SK-N-SH (cell line): ENCODE measurements around the gene KANK4. TPM values are rescaled to one million over a fixed set of nuclear protein-coding genes. Genes with fewer than 3 reads are reported as not detected.

Source experiments
- CTCF ChIA-PET: fragments of 300-600, 350-600 bp; formaldehyde crosslinking; extraction: SDS; loops from one replicate; lab custom pipeline; 2021; lab: Yijun Ruan, JAX
- POLR2A ChIA-PET: fragments of 350-600 bp; sonication (Branson Sonifier 250); formaldehyde crosslinking; extraction: SDS; loops from one replicate; lab custom pipeline; 2020; ENCODE audit warnings: antibody characterized with exemption, inconsistent platforms; lab: Yijun Ruan, JAX
- DNase-seq: peaks from one replicate; pipeline ENCODE4 v3.0.0; 2012
- H2AFZ ChIP-seq: fragments of 200-600 bp; sonication (generic); 2 replicates; pipeline ENCODE4 v1.8.1; 2016; ENCODE audit warnings: antibody characterized with exemption, mild to moderate bottlenecking, low read depth
- H3F3A ChIP-seq: fragments of 200-600 bp; sonication (generic); replicated peaks from 2 replicates; pipeline ENCODE3; 2016; ENCODE audit warnings: antibody characterized with exemption, mild to moderate bottlenecking; ENCODE audit not compliant: insufficient read depth
- H3K27ac ChIP-seq, 2 experiments: fragments of 200-500 bp in 1 of 2; fragments of 200-600 bp in 1 of 2; sonication (Bioruptor generic) in 1 of 2; sonication (generic), shearing (Covaris generic) in 1 of 2; 2 replicates each; pipeline versions ENCODE4 v1.5.1 to v1.6.1; 2014 to 2016; ENCODE audit warnings: low read depth in 2 of 2, inconsistent platforms in 1 of 2, low read length in 1 of 2, mild to moderate bottlenecking in 1 of 2, mixed read lengths in 1 of 2
- H3K27me3 ChIP-seq: fragments of 200-600 bp; sonication (generic), shearing (Covaris generic); 2 replicates; pipeline ENCODE4 v1.6.1; 2016; ENCODE audit warnings: mixed run types; ENCODE audit not compliant: insufficient read depth
- H3K36me3 ChIP-seq, 2 experiments: fragments of 200-500 bp in 1 of 2; fragments of 200-600 bp in 1 of 2; sonication (Bioruptor generic) in 1 of 2; sonication (generic) in 1 of 2; replicated peaks in 1 of 2; 2 replicates each; pipeline versions ENCODE3 to v1.5.1; 2014 to 2016; ENCODE audit warnings: low read length in 1 of 2, mild to moderate bottlenecking in 1 of 2; ENCODE audit not compliant: insufficient read depth in 2 of 2, control insufficient read depth in 1 of 2
- H3K4me1 ChIP-seq, 2 experiments: fragments of 200-500 bp in 1 of 2; fragments of 200-600 bp in 1 of 2; sonication (Bioruptor generic) in 1 of 2; sonication (generic), shearing (Covaris generic) in 1 of 2; 2 replicates each; pipeline versions ENCODE4 v1.5.1 to v1.6.1; 2014 to 2016; ENCODE audit warnings: low read depth in 1 of 2, low read length in 1 of 2, mixed run types in 1 of 2; ENCODE audit not compliant: insufficient read depth in 2 of 2, control insufficient read depth in 1 of 2
- H3K4me2 ChIP-seq: fragments of 200-600 bp; sonication (generic), shearing (Covaris generic); 2 replicates; pipeline ENCODE4 v1.6.1; 2017; ENCODE audit warnings: mixed run types
- H3K4me3 ChIP-seq, 2 experiments: fragments of 200-500 bp in 1 of 2; fragments of 200-600 bp in 1 of 2; sonication (Bioruptor generic) in 1 of 2; sonication (generic), shearing (Covaris generic) in 1 of 2; 2 replicates each; pipeline versions ENCODE4 v1.5.1 to v1.8.1; 2014 to 2016; ENCODE audit warnings: low read depth in 2 of 2, inconsistent platforms in 1 of 2, low read length in 1 of 2, mild to moderate bottlenecking in 1 of 2, mixed read lengths in 1 of 2, moderate library complexity in 1 of 2
- H3K79me2 ChIP-seq: fragments of 200-600 bp; sonication (generic); 2 replicates; pipeline ENCODE4 v1.8.1; 2017; ENCODE audit warnings: mild to moderate bottlenecking; ENCODE audit not compliant: insufficient read depth
- H3K9ac ChIP-seq: fragments of 200-600 bp; sonication (generic); 2 replicates; pipeline ENCODE4 v1.6.1; 2017; ENCODE audit warnings: mixed run types
- H3K9me2 ChIP-seq: fragments of 200-600 bp; sonication (generic); 2 replicates; pipeline ENCODE4 v1.6.1; 2017; ENCODE audit warnings: mixed run types
- H3K9me3 ChIP-seq: fragments of 200-600 bp; sonication (generic); 2 replicates; pipeline ENCODE4 v1.6.1; 2017; ENCODE audit warnings: mixed run types, mild to moderate bottlenecking, moderate library complexity
- H4K20me1 ChIP-seq: fragments of 200-600 bp; sonication (generic); 2 replicates; pipeline ENCODE4 v1.6.1; 2017; ENCODE audit warnings: mild to moderate bottlenecking, mixed run types; ENCODE audit not compliant: insufficient read depth
- ELF1 ChIP-seq: IDR thresholded peaks from 2 replicates; pipeline ENCODE4 v1.4.0; 2012
- EP300 ChIP-seq, 2 experiments: IDR thresholded peaks; 2 replicates each; pipeline versions ENCODE4 v1.4.0 to v1.6.1; 2012; ENCODE audit warnings: borderline replicate concordance in 1 of 2, low read depth in 1 of 2, low read length in 1 of 2
- EZH2phosphoT487 ChIP-seq: fragments of 200-600 bp; sonication (generic); IDR thresholded peaks from 2 replicates; pipeline ENCODE4 v1.6.1; 2017; ENCODE audit warnings: low read depth, mixed run types, mild to moderate bottlenecking, antibody characterized with exemption, moderate library complexity, borderline replicate concordance
- FOXJ3 ChIP-seq: sonication (generic); formaldehyde crosslinking; IDR thresholded peaks from 2 replicates; pipeline ENCODE4 v1.5.1; 2020; ENCODE audit warnings: mild to moderate bottlenecking, missing genetic modification reagents
- GATA2 ChIP-seq: sonication (generic); formaldehyde crosslinking; IDR thresholded peaks from 2 replicates; pipeline ENCODE4 v1.5.0; 2020; ENCODE audit warnings: mild to moderate bottlenecking, missing genetic modification reagents
- IRF3 ChIP-seq: fragments of 150-350 bp; IDR thresholded peaks from 2 replicates; pipeline ENCODE4 v1.6.1; 2016; ENCODE audit warnings: mild to moderate bottlenecking, low read depth, low read length
- JUND ChIP-seq: IDR thresholded peaks from 2 replicates; pipeline ENCODE4 v1.4.0; 2012
- NRF1 ChIP-seq: IDR thresholded peaks from 2 replicates; pipeline ENCODE4 v1.6.1; 2012; ENCODE audit warnings: low read depth, mild to moderate bottlenecking, low read length
- PBX3 ChIP-seq: IDR thresholded peaks from 2 replicates; pipeline ENCODE4; 2012
- POLR2AphosphoS5 ChIP-seq: IDR thresholded peaks from 2 replicates; pipeline ENCODE4 v1.6.1; 2012; ENCODE audit warnings: low read depth, low read length
- RAD21 ChIP-seq: IDR thresholded peaks from 2 replicates; pipeline ENCODE4 v1.6.1; 2012; ENCODE audit warnings: mild to moderate bottlenecking, low read length
- RXRA ChIP-seq: IDR thresholded peaks from 2 replicates; pipeline ENCODE4 v1.4.0; 2012; ENCODE audit warnings: low read depth, mild to moderate bottlenecking, borderline replicate concordance
- TAF1 ChIP-seq: IDR thresholded peaks from 2 replicates; pipeline ENCODE4 v1.6.1; 2012; ENCODE audit warnings: low read depth, mild to moderate bottlenecking, low read length, moderate library complexity, borderline replicate concordance
- WGBS: methylation state at CpG from one replicate; pipeline ENCODE4 v1.1.6; 2017; ENCODE audit warnings: low lambda C conversion rate; 5-methylcytosine and 5-hydroxymethylcytosine counted together
- polyA plus RNA-seq, 3 experiments: library from polyadenylated mRNA; depleted of rRNA; stranded (reverse); fragments of >200 nt; gene quantifications; 2 replicates each; pipeline ENCODE4 v1.2.3, GENCODE V29; 2012
- TF ChIP-seq, protein P1 (sequence below): IDR thresholded peaks from 2 replicates; pipeline ENCODE4 v1.6.1; 2012; ENCODE audit warnings: mild to moderate bottlenecking, low read depth, low read length, moderate library complexity
- TF ChIP-seq, protein P2 (sequence below): IDR thresholded peaks from 2 replicates; pipeline ENCODE4 v1.4.0; 2012; ENCODE audit warnings: low read depth, borderline replicate concordance
- TF ChIP-seq, protein P3 (sequence below): fragments of 150-350 bp; IDR thresholded peaks from 2 replicates; pipeline ENCODE4 v1.6.1; 2017; ENCODE audit warnings: antibody characterized with exemption, low read length, low read depth, borderline replicate concordance
- TF ChIP-seq, protein P4 (sequence below): fragments of 200-600 bp; sonication (generic); IDR thresholded peaks from 2 replicates; pipeline ENCODE4 v1.6.1; 2017; ENCODE audit warnings: antibody characterized with exemption, mild to moderate bottlenecking, moderate library complexity

KANK4 gene
- polyA plus RNA-seq, 1 of the 3 experiments (the other 2 are of a cell fraction), result not detected

GRCh38 chr1:62341615-62342014, 22.4 kb upstream of the KANK4 start:
- H3K27ac ChIP-seq, result no peak overlapping the region
- H3K9ac ChIP-seq, result no peak overlapping the region
- no peak for DNase-seq
- 57% methylated on average over 4 of the region's 4 CpGs for WGBS
- H3F3A ChIP-seq, result no peaks in the 10 kb centered on the region
- ChIA-PET CTCF (no interaction called here), POLR2A (interaction anchor here (0.9 kb wide), 1 partner anchor 94 kb away, joined by 3 read pairs; no protein-coding TSS in a partner anchor)
- no peak overlapping the region for H3K4me3 ChIP-seq
- H2AFZ ChIP-seq, result no peak overlapping the region
- no peaks in the 10 kb centered on the region for H3K9me3 ChIP-seq
- H3K9me2 ChIP-seq, result no peaks in the 10 kb centered on the region
- H3K4me2 ChIP-seq, result no peak overlapping the region
- H3K36me3 ChIP-seq, result no peaks in the 10 kb centered on the region
- H4K20me1 ChIP-seq, result no peaks in the 10 kb centered on the region
- no peaks in the 10 kb centered on the region for H3K79me2 ChIP-seq
- no peaks in the 10 kb centered on the region for H3K4me1 ChIP-seq
- no peaks in the 10 kb centered on the region for H3K27me3 ChIP-seq
- no peak for TF ChIP-seq JUND
- no peak for TF ChIP-seq PBX3
- TF ChIP-seq, protein P1, sequence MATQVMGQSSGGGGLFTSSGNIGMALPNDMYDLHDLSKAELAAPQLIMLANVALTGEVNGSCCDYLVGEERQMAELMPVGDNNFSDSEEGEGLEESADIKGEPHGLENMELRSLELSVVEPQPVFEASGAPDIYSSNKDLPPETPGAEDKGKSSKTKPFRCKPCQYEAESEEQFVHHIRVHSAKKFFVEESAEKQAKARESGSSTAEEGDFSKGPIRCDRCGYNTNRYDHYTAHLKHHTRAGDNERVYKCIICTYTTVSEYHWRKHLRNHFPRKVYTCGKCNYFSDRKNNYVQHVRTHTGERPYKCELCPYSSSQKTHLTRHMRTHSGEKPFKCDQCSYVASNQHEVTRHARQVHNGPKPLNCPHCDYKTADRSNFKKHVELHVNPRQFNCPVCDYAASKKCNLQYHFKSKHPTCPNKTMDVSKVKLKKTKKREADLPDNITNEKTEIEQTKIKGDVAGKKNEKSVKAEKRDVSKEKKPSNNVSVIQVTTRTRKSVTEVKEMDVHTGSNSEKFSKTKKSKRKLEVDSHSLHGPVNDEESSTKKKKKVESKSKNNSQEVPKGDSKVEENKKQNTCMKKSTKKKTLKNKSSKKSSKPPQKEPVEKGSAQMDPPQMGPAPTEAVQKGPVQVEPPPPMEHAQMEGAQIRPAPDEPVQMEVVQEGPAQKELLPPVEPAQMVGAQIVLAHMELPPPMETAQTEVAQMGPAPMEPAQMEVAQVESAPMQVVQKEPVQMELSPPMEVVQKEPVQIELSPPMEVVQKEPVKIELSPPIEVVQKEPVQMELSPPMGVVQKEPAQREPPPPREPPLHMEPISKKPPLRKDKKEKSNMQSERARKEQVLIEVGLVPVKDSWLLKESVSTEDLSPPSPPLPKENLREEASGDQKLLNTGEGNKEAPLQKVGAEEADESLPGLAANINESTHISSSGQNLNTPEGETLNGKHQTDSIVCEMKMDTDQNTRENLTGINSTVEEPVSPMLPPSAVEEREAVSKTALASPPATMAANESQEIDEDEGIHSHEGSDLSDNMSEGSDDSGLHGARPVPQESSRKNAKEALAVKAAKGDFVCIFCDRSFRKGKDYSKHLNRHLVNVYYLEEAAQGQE, result no peak
- no peak for TF ChIP-seq RAD21
- TF ChIP-seq FOXJ3 (CRISPR knock-in tag), result no peak
- TF ChIP-seq RXRA, result no peak
- TF ChIP-seq POLR2AphosphoS5, result no peak
- TF ChIP-seq, protein P2, sequence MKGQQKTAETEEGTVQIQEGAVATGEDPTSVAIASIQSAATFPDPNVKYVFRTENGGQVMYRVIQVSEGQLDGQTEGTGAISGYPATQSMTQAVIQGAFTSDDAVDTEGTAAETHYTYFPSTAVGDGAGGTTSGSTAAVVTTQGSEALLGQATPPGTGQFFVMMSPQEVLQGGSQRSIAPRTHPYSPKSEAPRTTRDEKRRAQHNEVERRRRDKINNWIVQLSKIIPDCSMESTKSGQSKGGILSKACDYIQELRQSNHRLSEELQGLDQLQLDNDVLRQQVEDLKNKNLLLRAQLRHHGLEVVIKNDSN, result no peak
- TF ChIP-seq GATA2 (CRISPR knock-in tag), result no peak
- TF ChIP-seq IRF3, result no peak
- no peak for TF ChIP-seq ELF1

- H3F3A ChIP-seq, result no peaks in the 10 kb centered on the region
- POLR2A ChIA-PET, result interaction anchor here (0.9 kb wide), 1 partner anchor 95 kb away, joined by 3 read pairs; no protein-coding TSS in a partner anchor
- no peaks in the 10 kb centered on the region for H3K36me3 ChIP-seq
- TF ChIP-seq FOXJ3 (CRISPR knock-in tag), result no peak
- TF ChIP-seq, protein P3, sequence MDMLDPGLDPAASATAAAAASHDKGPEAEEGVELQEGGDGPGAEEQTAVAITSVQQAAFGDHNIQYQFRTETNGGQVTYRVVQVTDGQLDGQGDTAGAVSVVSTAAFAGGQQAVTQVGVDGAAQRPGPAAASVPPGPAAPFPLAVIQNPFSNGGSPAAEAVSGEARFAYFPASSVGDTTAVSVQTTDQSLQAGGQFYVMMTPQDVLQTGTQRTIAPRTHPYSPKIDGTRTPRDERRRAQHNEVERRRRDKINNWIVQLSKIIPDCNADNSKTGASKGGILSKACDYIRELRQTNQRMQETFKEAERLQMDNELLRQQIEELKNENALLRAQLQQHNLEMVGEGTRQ, result no peak
- TF ChIP-seq NRF1, result no peak
- TF ChIP-seq, protein P2, result no peak
- no peak for TF ChIP-seq GATA2 (CRISPR knock-in tag)
- TF ChIP-seq TAF1, result no peak
- no peak for TF ChIP-seq EZH2phosphoT487
- TF ChIP-seq EP300 (IDR thresholded peaks at IDR 0.05; ENCODE audit: borderline replicate concordance in 1 of 2, low read depth in 1 of 2, low read length in 1 of 2), result no peak
- TF ChIP-seq, protein P4, sequence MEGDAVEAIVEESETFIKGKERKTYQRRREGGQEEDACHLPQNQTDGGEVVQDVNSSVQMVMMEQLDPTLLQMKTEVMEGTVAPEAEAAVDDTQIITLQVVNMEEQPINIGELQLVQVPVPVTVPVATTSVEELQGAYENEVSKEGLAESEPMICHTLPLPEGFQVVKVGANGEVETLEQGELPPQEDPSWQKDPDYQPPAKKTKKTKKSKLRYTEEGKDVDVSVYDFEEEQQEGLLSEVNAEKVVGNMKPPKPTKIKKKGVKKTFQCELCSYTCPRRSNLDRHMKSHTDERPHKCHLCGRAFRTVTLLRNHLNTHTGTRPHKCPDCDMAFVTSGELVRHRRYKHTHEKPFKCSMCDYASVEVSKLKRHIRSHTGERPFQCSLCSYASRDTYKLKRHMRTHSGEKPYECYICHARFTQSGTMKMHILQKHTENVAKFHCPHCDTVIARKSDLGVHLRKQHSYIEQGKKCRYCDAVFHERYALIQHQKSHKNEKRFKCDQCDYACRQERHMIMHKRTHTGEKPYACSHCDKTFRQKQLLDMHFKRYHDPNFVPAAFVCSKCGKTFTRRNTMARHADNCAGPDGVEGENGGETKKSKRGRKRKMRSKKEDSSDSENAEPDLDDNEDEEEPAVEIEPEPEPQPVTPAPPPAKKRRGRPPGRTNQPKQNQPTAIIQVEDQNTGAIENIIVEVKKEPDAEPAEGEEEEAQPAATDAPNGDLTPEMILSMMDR, result no peak
Measured at GRCh38 chr1:62341089-62341488, 21.9 kb upstream of the KANK4 start.

More at GRCh38 chr1:62341089-62341488, 21.9 kb upstream of the KANK4 start:
- H3K9me3 ChIP-seq, result no peaks in the 10 kb centered on the region
- DNase-seq, result no peak
- H3K9me2 ChIP-seq, result no peaks in the 10 kb centered on the region
- H4K20me1 ChIP-seq, result no peaks in the 10 kb centered on the region
- H3K27ac ChIP-seq, result no peak overlapping the region
- H3K9ac ChIP-seq, result no peak overlapping the region
- no peak overlapping the region for H3K4me3 ChIP-seq
- H3K79me2 ChIP-seq, result no peaks in the 10 kb centered on the region
- no peaks in the 10 kb centered on the region for H3K27me3 ChIP-seq
- 58% methylated on average over 3 of the region's 3 CpGs for WGBS
- no peaks in the 10 kb centered on the region for H3K4me1 ChIP-seq
- H2AFZ ChIP-seq, result no peak overlapping the region
- no peak overlapping the region for H3K4me2 ChIP-seq
- CTCF ChIA-PET, result no interaction called here
